IMR-90 (cell line): ENCODE results near the gene FGF19. TPM values are rescaled to one million over a fixed set of nuclear protein-coding genes. Genes with fewer than 3 reads are reported as not detected.

Experiments used
- ATAC-seq: fragments of 200-7000 bp; cut with Tn5 transposase; 2 replicates; pipeline ENCODE4 v1.9.1; 2020; ENCODE audit warnings: low read depth, mild to moderate bottlenecking, moderate library complexity
- BruUV-seq: library from RNA; stranded (reverse); fragments of 400-500 nt; replicated peaks from 2 replicates; lab custom pipeline; 2021; lab: Mats Ljungman, UMichigan
- CTCF ChIA-PET: fragments of 300-600 bp; formaldehyde crosslinking; extraction: SDS; loops from one replicate; lab custom pipeline; 2021; ENCODE audit warnings: antibody characterized with exemption; lab: Yijun Ruan, JAX
- POLR2A ChIA-PET: fragments of 300-600 bp; sonication (Branson Sonifier 250); formaldehyde crosslinking; loops from one replicate; lab custom pipeline; 2022; ENCODE audit warnings: antibody characterized with exemption; ENCODE audit not compliant: unreplicated experiment; lab: Charles Lee
- DNase-seq: peaks from one replicate; pipeline ENCODE4 v3.0.0; 2013
- H2AFZ ChIP-seq: replicated peaks from 2 replicates; pipeline ENCODE3; 2013; ENCODE audit warnings: low read length, mild to moderate bottlenecking; ENCODE audit not compliant: poor library complexity
- H2AK5ac ChIP-seq: 2 replicates; pipeline ENCODE4 v1.6.1; 2013; ENCODE audit warnings: low read depth, low read length, inconsistent platforms
- H2AK9ac ChIP-seq: replicated peaks from 2 replicates; pipeline ENCODE3; 2013; ENCODE audit warnings: mild to moderate bottlenecking, low read depth, low read length, moderate library complexity; ENCODE audit not compliant: poor library complexity
- H2BK120ac ChIP-seq: 2 replicates; pipeline ENCODE4 v1.6.1; 2013; ENCODE audit warnings: low read depth, low read length, inconsistent platforms
- H2BK15ac ChIP-seq: 3 replicates; pipeline ENCODE4 v1.6.1; 2013; ENCODE audit warnings: low read depth, low read length, inconsistent platforms
- H2BK20ac ChIP-seq: 2 replicates; pipeline ENCODE4 v1.6.1; 2013; ENCODE audit warnings: low read depth, mild to moderate bottlenecking, inconsistent platforms, low read length, moderate library complexity
- H2BK5ac ChIP-seq: 2 replicates; pipeline ENCODE4 v1.6.1; 2013; ENCODE audit warnings: mild to moderate bottlenecking, low read depth, low read length, inconsistent platforms; ENCODE audit not compliant: poor library complexity, severe bottlenecking
- H3K14ac ChIP-seq: replicated peaks from 2 replicates; pipeline ENCODE4 v1.6.1; 2013; ENCODE audit warnings: low read depth, low read length, inconsistent platforms
- H3K18ac ChIP-seq: 2 replicates; pipeline ENCODE4 v1.6.1; 2013; ENCODE audit warnings: low read depth, low read length, control low read depth
- H3K23ac ChIP-seq: 2 replicates; pipeline ENCODE4 v1.6.1; 2013; ENCODE audit warnings: low read depth, low read length, inconsistent platforms
- H3K27ac ChIP-seq: 2 replicates; pipeline ENCODE4 v1.5.1; 2013; ENCODE audit warnings: mild to moderate bottlenecking, control low read depth, low read length; ENCODE audit not compliant: insufficient read depth
- H3K27me3 ChIP-seq: 2 replicates; pipeline ENCODE4 v1.6.1; 2013; ENCODE audit warnings: low read length; ENCODE audit not compliant: control insufficient read depth, insufficient read depth
- H3K36me3 ChIP-seq: 2 replicates; pipeline ENCODE4 v1.6.1; 2013; ENCODE audit warnings: low read length, mixed read lengths; ENCODE audit not compliant: control insufficient read depth, insufficient read depth
- H3K4ac ChIP-seq: 2 replicates; pipeline ENCODE4 v1.6.1; 2013; ENCODE audit warnings: low read depth, low read length, inconsistent platforms
- H3K4me1 ChIP-seq: 2 replicates; pipeline ENCODE4 v1.6.1; 2013; ENCODE audit warnings: low read length, mixed read lengths; ENCODE audit not compliant: control insufficient read depth, insufficient read depth
- H3K4me2 ChIP-seq: 2 replicates; pipeline ENCODE4 v1.6.1; 2013; ENCODE audit warnings: low read depth, mild to moderate bottlenecking, control low read depth, low read length, moderate library complexity
- H3K4me3 ChIP-seq: 2 replicates; pipeline ENCODE4 v1.5.1; 2013; ENCODE audit warnings: low read depth, mild to moderate bottlenecking, control low read depth, low read length, moderate library complexity; ENCODE audit not compliant: insufficient read depth
- H3K56ac ChIP-seq: 2 replicates; pipeline ENCODE4 v1.6.1; 2013; ENCODE audit warnings: low read length, inconsistent platforms; ENCODE audit not compliant: insufficient read depth; ENCODE audit errors: extremely low read depth
- H3K79me1 ChIP-seq, 2 experiments: 2 replicates each; pipeline ENCODE4 v1.6.1; 2013; ENCODE audit warnings: low read length in 2 of 2, inconsistent platforms in 1 of 2, low read depth in 1 of 2
- H3K9ac ChIP-seq: 2 replicates; pipeline ENCODE4 v1.6.1; 2013; ENCODE audit warnings: low read depth, low read length, control low read depth
- H3K9me1 ChIP-seq: 2 replicates; pipeline ENCODE4 v1.6.1; 2013; ENCODE audit warnings: low read length, inconsistent platforms; ENCODE audit not compliant: insufficient read depth
- H3K9me3 ChIP-seq: 2 replicates; pipeline ENCODE4 v1.6.1; 2013; ENCODE audit warnings: low read length; ENCODE audit not compliant: control insufficient read depth, insufficient read depth
- H4K20me1 ChIP-seq: 2 replicates; pipeline ENCODE4 v1.6.1; 2013; ENCODE audit warnings: low read length, inconsistent platforms; ENCODE audit not compliant: insufficient read depth
- H4K5ac ChIP-seq: 2 replicates; pipeline ENCODE4 v1.6.1; 2013; ENCODE audit warnings: mild to moderate bottlenecking, low read depth, low read length, control low read depth
- H4K8ac ChIP-seq, 2 experiments: 2 replicates each; pipeline ENCODE4 v1.6.1; 2013; ENCODE audit warnings: low read depth in 2 of 2, low read length in 2 of 2, control low read depth in 1 of 2, inconsistent platforms in 1 of 2
- H4K91ac ChIP-seq: 2 replicates; pipeline ENCODE4 v1.6.1; 2013; ENCODE audit warnings: low read depth, low read length, inconsistent platforms; ENCODE audit not compliant: insufficient read depth
- BHLHE40 ChIP-seq: fragments of 150-350 bp; IDR thresholded peaks from 2 replicates; pipeline ENCODE4 v1.6.1; 2016; ENCODE audit warnings: mild to moderate bottlenecking, low read depth, low read length
- CEBPB ChIP-seq: IDR thresholded peaks from 2 replicates; pipeline ENCODE4 v1.6.1; 2012; ENCODE audit warnings: low read depth, low read length, improper control_type of control experiment
- CHD1 ChIP-seq: IDR thresholded peaks from 2 replicates; pipeline ENCODE4 v1.6.1; 2012; ENCODE audit warnings: low read depth, low read length, improper control_type of control experiment
- FOS ChIP-seq: fragments of 150-350 bp; IDR thresholded peaks from 2 replicates; pipeline ENCODE4 v1.6.1; 2016; ENCODE audit warnings: low read depth, low read length
- MAZ ChIP-seq: IDR thresholded peaks from 2 replicates; pipeline ENCODE4 v1.6.1; 2012; ENCODE audit warnings: low read depth, mild to moderate bottlenecking, low read length, improper control_type of control experiment, moderate library complexity, borderline replicate concordance
- MXI1 ChIP-seq: IDR thresholded peaks from 2 replicates; pipeline ENCODE4 v1.6.1; 2012; ENCODE audit warnings: low read depth, mild to moderate bottlenecking, low read length, moderate library complexity, borderline replicate concordance
- NFE2L2 ChIP-seq: fragments of 150-350 bp; IDR thresholded peaks from 2 replicates; pipeline ENCODE4 v1.6.1; 2016; ENCODE audit warnings: low read depth, mild to moderate bottlenecking, low read length
- POLR2A ChIP-seq: IDR thresholded peaks from 2 replicates; pipeline ENCODE4 v1.6.1; 2012; ENCODE audit warnings: mild to moderate bottlenecking, low read depth, low read length
- RAD21 ChIP-seq: IDR thresholded peaks from 2 replicates; pipeline ENCODE4 v1.6.1; 2012; ENCODE audit warnings: low read length, improper control_type of control experiment
- RFX5 ChIP-seq: IDR thresholded peaks from 2 replicates; pipeline ENCODE4 v1.8.0; 2012; ENCODE audit warnings: low read depth, mild to moderate bottlenecking, low read length, moderate library complexity
- SMC3 ChIP-seq: fragments of 150-350 bp; IDR thresholded peaks from 2 replicates; pipeline ENCODE4 v1.6.1; 2016; ENCODE audit warnings: low read depth, mild to moderate bottlenecking, antibody characterized with exemption, low read length, moderate library complexity
- WGBS, 2 experiments: methylation state at CpG; one replicate each; pipeline versions ENCODE4 v1.1.5 to v1.1.7; 2013; ENCODE audit warnings: missing lambda C conversion rate in 2 of 2; ENCODE audit not compliant: insufficient read length in 1 of 2; ENCODE audit errors: extremely low coverage in 2 of 2; 5-methylcytosine and 5-hydroxymethylcytosine counted together
- dilution Hi-C: fragments of 300-500 bp; cut with HindIII; formaldehyde crosslinking; loops from one replicate; pipeline ENCODE4 v1.14.3; 2018; ENCODE audit warnings: low sequenced_read_pairs; ENCODE audit not compliant: unreplicated experiment
- in situ Hi-C: fragments of 300-500 bp; cut with MboI; formaldehyde crosslinking; loops from 3 replicates; pipeline ENCODE4 v1.14.3; 2019; ENCODE audit warnings: low sequenced_read_pairs, inconsistent platforms, mixed read lengths
- intact Hi-C: fragments of 100-400 bp; cut with micrococcal nuclease; formaldehyde crosslinking; loops from 2 replicates; pipeline ENCODE4 v1.10.0; 2022
- polyA plus RNA-seq, 3 experiments: library from polyadenylated mRNA; depleted of rRNA; stranded (reverse); fragments of >200 nt; gene quantifications; 2 replicates each; pipeline ENCODE4 v1.2.3, GENCODE V29; 2012; ENCODE audit warnings: low replicate concordance in 1 of 3
- total RNA-seq: library from RNA; depleted of rRNA; stranded (reverse); fragments of >200 nt; gene quantifications from 2 replicates; pipeline ENCODE4 v1.2.3, GENCODE V29; 2012
- TF ChIP-seq, protein P1 (sequence below): fragments of 150-350 bp; IDR thresholded peaks from 2 replicates; pipeline ENCODE4 v1.6.1; 2017; ENCODE audit warnings: mild to moderate bottlenecking, antibody characterized with exemption, low read length, low read depth
- TF ChIP-seq, protein P2 (sequence below): conservative IDR thresholded peaks from 2 replicates; pipeline ENCODE4 v1.5.1; 2012; ENCODE audit warnings: mild to moderate bottlenecking, low read depth, low read length, improper control_type of control experiment

The FGF19 gene
- total and polyA plus RNA-seq, 2 of the 4 experiments (the other 2 are of a cell fraction): not detected

GRCh38 chr11:69674886-69675714 lies 28.7 kb downstream of the FGF19 start, which contains the start of gene LTO1:
Gene LTO1, minus strand, starts transcription at chr11:69675353. Its CDS starts 114 bp downstream, at chr11:69675239.
- peak; percentile 95 for ATAC-seq
- TF ChIP-seq POLR2A (peak; percentile 94), SMC3 (no peak), CEBPB (no peak), MAZ (peak; percentile 54; the same call in 1 of the 2 replicates), MXI1 (peak; percentile 73; the same call in 1 of the 2 replicates), CHD1 (peak; percentile 84; the same call in 1 of the 2 replicates), BHLHE40 (peak; percentile 76; the same call in 1 of the 2 replicates), FOS (no peak), RFX5 (no peak), NFE2L2 (no peak), RAD21 (no peak)
- TF ChIP-seq, protein P1, sequence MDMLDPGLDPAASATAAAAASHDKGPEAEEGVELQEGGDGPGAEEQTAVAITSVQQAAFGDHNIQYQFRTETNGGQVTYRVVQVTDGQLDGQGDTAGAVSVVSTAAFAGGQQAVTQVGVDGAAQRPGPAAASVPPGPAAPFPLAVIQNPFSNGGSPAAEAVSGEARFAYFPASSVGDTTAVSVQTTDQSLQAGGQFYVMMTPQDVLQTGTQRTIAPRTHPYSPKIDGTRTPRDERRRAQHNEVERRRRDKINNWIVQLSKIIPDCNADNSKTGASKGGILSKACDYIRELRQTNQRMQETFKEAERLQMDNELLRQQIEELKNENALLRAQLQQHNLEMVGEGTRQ: peak; percentile 63; the same call in 1 of the 2 replicates
- TF ChIP-seq, protein P2, sequence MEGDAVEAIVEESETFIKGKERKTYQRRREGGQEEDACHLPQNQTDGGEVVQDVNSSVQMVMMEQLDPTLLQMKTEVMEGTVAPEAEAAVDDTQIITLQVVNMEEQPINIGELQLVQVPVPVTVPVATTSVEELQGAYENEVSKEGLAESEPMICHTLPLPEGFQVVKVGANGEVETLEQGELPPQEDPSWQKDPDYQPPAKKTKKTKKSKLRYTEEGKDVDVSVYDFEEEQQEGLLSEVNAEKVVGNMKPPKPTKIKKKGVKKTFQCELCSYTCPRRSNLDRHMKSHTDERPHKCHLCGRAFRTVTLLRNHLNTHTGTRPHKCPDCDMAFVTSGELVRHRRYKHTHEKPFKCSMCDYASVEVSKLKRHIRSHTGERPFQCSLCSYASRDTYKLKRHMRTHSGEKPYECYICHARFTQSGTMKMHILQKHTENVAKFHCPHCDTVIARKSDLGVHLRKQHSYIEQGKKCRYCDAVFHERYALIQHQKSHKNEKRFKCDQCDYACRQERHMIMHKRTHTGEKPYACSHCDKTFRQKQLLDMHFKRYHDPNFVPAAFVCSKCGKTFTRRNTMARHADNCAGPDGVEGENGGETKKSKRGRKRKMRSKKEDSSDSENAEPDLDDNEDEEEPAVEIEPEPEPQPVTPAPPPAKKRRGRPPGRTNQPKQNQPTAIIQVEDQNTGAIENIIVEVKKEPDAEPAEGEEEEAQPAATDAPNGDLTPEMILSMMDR: no peak; the same call in 1 of the 2 replicates

More at GRCh38 chr11:69674886-69675714, 28.7 kb downstream of the FGF19 start, which contains the start of gene LTO1:
- H3K56ac ChIP-seq: peak within 1 kb of the TSS; percentile 73
- peak within 1 kb of the TSS; percentile 90 for H3K4me3 ChIP-seq
- peak within 1 kb of the TSS; percentile 99 for H3K4me2 ChIP-seq
- in situ Hi-C loops: loop anchor here (5.0 to 25.0 kb wide), 3 partner anchors 568 to 1063 kb away; no protein-coding TSS in a partner anchor
- H3K9ac ChIP-seq: peak within 1 kb of the TSS; percentile 95
- dilution Hi-C loops: no loop called here
- H3K27ac ChIP-seq: peak within 1 kb of the TSS; percentile 91
- peak within 1 kb of the TSS; percentile 98 for H3K23ac ChIP-seq
- no peaks in the 10 kb centered on the region; the same call in 1 of the 2 replicates for H3K9me1 ChIP-seq
- H2AFZ ChIP-seq: peak within 1 kb of the TSS; percentile 94
- no peaks in the 10 kb centered on the region for H3K27me3 ChIP-seq
- peak within 1 kb of the TSS; percentile 99 for H3K14ac ChIP-seq
- intact Hi-C loops: no loop called here
- 5% methylated on average over 51 of the region's 72 CpGs; no CpG with 5 or more reads in 1 of the 2 experiments for WGBS, 2 experiments
- H4K91ac ChIP-seq: peak within 1 kb of the TSS; percentile 89
- H3K9me3 ChIP-seq: no peaks in the 10 kb centered on the region
- H3K36me3 ChIP-seq: peaks cover 9% of the 10 kb centered on the region
- peak within 1 kb of the TSS; percentile 91 for H2AK5ac ChIP-seq
- DNase-seq: peak; percentile 94
- peaks cover 5% of the 10 kb centered on the region for H3K4me1 ChIP-seq
- H4K20me1 ChIP-seq: peaks cover 20% of the 10 kb centered on the region
- no peak within 1 kb of the TSS for H2BK20ac ChIP-seq
- no peak within 1 kb of the TSS for H2BK15ac ChIP-seq
- H2AK9ac ChIP-seq: peak within 1 kb of the TSS; percentile 96
- H4K8ac ChIP-seq: peak within 1 kb of the TSS; percentile 87 to 96
- CTCF ChIA-PET: interaction anchor here (0.9 kb wide), 1 partner anchor 573 kb away, joined by 5 read pairs; no protein-coding TSS in a partner anchor
- H2BK120ac ChIP-seq: peak within 1 kb of the TSS; percentile 1; the same call in 1 of the 2 replicates
- peak within 1 kb of the TSS; percentile 95 for H3K4ac ChIP-seq
- no peak within 1 kb of the TSS for H3K18ac ChIP-seq
- TSS peak; percentile 40 for BruUV-seq
- H4K5ac ChIP-seq: peak within 1 kb of the TSS; percentile 69
- peaks cover 8 to 36% of the 10 kb centered on the region in 2 experiments; a peak in 3 of 4 replicates for H3K79me1 ChIP-seq
- POLR2A ChIA-PET: interaction anchor here (0.5 kb wide), 1 partner anchor 14 kb away, joined by 5 read pairs; no protein-coding TSS in a partner anchor
- peak within 1 kb of the TSS; percentile 82 for H2BK5ac ChIP-seq
